Measurements from ENCODE around the gene MAST4.

GRCh38 chr5:67065237-67065636 lies 469.0 kb downstream of the MAST4 start:
- TF ChIP-seq ZNF362 (tag by site-specific recombination; IDR thresholded peaks at IDR 0.05) (no peak), ZBTB8A (tag by site-specific recombination; IDR thresholded peaks at IDR 0.05) (no peak), ZNF2 (tag by site-specific recombination; IDR thresholded peaks at IDR 0.05) (no peak), ZNF114 (tag by site-specific recombination; IDR thresholded peaks at IDR 0.05) (no peak), ZNF791 (tag by site-specific recombination; IDR thresholded peaks at IDR 0.05) (no peak)
- TF ChIP-seq, protein P1, sequence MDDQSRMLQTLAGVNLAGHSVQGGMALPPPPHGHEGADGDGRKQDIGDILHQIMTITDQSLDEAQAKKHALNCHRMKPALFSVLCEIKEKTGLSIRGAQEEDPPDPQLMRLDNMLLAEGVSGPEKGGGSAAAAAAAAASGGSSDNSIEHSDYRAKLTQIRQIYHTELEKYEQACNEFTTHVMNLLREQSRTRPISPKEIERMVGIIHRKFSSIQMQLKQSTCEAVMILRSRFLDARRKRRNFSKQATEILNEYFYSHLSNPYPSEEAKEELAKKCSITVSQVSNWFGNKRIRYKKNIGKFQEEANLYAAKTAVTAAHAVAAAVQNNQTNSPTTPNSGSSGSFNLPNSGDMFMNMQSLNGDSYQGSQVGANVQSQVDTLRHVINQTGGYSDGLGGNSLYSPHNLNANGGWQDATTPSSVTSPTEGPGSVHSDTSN (CRISPR knock-in tag; IDR thresholded peaks at IDR 0.05) = no peak
- TF ChIP-seq, protein P2, sequence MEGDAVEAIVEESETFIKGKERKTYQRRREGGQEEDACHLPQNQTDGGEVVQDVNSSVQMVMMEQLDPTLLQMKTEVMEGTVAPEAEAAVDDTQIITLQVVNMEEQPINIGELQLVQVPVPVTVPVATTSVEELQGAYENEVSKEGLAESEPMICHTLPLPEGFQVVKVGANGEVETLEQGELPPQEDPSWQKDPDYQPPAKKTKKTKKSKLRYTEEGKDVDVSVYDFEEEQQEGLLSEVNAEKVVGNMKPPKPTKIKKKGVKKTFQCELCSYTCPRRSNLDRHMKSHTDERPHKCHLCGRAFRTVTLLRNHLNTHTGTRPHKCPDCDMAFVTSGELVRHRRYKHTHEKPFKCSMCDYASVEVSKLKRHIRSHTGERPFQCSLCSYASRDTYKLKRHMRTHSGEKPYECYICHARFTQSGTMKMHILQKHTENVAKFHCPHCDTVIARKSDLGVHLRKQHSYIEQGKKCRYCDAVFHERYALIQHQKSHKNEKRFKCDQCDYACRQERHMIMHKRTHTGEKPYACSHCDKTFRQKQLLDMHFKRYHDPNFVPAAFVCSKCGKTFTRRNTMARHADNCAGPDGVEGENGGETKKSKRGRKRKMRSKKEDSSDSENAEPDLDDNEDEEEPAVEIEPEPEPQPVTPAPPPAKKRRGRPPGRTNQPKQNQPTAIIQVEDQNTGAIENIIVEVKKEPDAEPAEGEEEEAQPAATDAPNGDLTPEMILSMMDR (tag by site-specific recombination; IDR thresholded peaks at IDR 0.05) = no peak
